GM21786 (cell line): ENCODE measurements around the gene TRAM2.
"Not testable (repeated sequence)": the region's sequence is repeated elsewhere in the genome, so short reads cannot be mapped to it uniquely, and the experiment has no call there.

ENCODE experiments used
- ATAC-seq: cut with Tn5 transposase; IDR thresholded peaks from one replicate; pipeline ENCODE4 v1.9.1; 2021; ENCODE audit not compliant: unreplicated experiment

The TRAM2 gene

DNA sequence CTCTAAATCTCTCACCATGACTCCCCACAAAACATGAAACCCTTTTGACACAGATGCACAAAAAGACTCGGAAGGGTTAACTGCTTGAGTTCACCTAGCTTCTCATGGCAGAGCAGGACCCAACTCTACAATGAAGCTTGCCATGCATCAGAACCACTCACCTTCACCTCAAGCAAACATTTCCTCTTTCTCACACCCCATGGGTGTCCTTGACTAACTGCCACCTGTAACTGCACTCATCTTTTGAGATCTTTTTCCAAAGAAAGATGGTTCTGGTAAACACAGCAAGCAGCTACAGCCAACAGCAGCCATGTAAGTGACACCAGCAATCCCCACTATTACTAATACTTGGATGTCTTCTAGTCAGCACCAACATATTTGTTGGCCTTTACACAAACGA is 80.2 kb downstream of the TRAM2 start:
- ATAC-seq = no peak

GRCh38 chr6:52495922-52496321 is 80.9 kb downstream of the TRAM2 start:
- ATAC-seq = no peak

- ATAC-seq = no peak
Observed at GRCh38 chr6:52494298-52495072, 82.4 kb downstream of the TRAM2 start.

- peak; percentile 14 for ATAC-seq
Observed at GRCh38 chr6:52493669-52494068, 83.2 kb downstream of the TRAM2 start.

DNA sequence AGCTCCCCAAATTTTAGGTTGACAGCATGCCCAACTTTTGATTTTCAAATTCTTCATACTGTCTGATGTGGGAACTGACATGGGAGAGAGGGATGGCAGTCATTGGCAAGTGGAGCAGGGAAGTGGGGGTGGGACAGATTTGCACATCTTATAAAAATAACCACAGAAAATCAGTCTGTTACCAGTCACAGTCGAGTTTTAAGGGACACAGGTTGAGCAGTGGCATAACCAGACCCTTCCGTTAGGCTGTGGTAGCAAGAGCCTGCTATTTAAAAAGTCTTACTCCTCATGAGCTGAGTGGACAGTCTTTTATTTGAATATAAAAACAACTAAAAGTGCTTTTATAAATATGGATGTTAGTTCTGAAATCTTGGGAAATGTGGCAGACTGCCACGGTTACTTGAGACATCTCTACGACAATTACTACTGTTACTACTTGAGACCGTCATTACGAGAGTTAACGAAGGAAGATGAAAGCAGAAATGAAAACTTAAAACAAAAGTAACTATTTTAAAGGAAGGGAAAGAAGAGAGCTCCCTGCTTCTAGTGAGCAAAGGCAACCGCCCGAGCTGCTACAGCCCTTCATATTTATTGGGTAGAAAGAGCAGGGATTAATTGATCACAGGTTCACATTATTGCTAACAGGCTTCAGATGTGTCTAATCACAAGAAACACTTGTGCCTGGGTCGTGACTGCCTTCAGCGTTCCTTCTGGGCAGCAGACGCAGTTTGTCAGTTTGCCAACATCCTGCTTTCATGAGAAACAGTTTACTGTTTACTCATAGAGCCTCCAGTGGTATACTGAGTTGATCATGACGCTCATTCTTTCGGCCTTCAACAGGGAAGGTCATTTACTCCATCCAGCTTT is 85.4 kb downstream of the TRAM2 start:
- ATAC-seq = peak; percentile 61

DNA sequence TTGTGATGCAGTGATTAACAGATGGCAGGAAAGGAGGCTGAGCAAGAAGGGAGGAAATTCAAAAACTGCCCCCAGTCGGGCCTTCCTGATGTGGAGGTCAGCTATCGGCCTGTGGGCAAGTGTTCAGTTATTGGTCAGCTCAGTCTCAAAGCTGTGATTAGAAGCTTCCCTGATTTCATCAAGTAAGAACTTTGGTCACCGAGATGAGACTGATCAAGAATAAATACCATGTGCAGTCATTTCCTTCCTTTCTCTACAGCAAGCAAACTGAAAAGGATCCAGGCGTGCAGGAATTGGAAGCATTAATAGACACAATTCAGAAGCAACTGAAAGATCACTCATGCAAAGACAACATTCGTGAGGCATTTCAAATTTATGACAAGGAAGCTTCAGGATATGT is 87.0 kb downstream of the TRAM2 start:
- ATAC-seq = no peak

GRCh38 chr6:52483671-52484003 is 93.2 kb downstream of the TRAM2 start:
- ATAC-seq = no peak

DNA sequence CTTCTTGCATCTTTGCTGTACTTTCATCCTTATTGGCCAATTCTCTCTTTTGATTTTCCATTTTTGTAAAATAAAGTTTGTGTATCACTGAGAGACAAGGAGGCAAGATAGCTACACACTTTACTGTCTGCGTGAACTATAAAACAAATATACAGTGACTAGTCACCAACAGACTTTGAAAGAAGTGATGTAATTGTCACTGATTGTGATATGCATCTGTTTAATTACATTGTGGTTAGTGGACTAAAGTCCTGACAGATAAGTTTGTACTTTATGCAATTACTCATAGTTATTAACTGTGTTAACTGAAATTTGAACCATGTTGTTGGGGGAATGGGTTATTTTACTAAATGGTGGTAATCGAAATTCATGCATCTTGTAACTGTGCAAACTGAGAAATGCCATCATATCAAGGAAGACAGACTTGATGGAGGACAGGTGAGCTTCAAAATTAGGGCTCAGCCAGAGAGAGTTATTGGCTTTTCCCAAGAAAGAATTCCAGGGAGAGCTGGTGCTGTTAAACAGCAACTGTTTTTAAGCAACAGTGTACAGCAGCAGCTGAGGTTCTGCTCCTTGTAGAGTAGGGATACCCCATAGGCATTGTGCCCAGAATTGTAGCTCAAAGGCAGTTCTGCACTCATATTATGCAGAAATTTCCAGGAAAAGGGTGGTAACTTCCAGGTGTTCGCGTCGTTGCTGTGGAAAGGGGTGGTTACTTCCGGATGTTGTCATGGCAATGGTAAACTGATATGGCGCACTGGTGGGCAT is 93.8 kb downstream of the TRAM2 start:
- ATAC-seq = no peak

- ATAC-seq = no peak
Observed at GRCh38 chr6:52475307-52475706, 101.6 kb downstream of the TRAM2 start.

DNA sequence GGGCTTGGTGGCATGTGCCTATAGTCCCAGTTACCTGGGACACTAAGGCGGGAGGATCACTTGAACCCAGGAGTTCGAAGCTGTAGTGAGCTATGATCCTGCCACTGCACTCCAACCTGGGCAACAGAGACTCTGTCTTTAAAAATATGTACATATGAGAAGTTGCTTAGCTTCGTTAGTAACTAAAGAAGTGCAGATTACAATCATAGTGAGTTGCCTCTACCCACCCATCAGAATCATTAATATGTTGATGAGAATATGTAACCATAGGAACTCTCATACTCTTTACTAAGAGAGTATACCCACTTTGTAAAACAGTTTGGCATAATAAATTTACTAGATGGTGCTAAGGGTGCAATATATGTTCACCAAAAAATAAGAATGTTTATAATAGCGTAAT is 102.7 kb downstream of the TRAM2 start:
- no peak for ATAC-seq

GRCh38 chr6:52461194-52461593 is 115.7 kb downstream of the TRAM2 start:
- ATAC-seq = not testable (repeated sequence)

DNA sequence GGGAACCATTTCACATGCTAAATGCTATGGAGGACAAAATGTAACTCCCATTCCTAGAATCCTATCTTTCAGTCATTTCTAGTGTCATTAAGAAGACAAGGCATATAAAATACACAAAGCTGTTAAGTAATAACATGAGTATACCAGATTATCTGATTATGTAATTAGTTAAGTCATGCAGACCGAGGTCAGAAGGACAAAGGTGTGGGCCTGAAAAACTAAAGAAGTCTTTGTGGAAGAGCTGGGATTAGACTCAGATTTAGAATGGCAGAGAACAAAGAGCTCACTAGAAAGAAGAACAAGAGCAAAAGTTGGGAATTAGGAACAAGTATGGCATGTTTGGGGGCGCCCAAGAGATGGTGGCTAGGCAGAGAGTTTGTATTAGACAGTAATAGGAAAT is 119.8 kb downstream of the TRAM2 start:
- ATAC-seq = no peak

DNA sequence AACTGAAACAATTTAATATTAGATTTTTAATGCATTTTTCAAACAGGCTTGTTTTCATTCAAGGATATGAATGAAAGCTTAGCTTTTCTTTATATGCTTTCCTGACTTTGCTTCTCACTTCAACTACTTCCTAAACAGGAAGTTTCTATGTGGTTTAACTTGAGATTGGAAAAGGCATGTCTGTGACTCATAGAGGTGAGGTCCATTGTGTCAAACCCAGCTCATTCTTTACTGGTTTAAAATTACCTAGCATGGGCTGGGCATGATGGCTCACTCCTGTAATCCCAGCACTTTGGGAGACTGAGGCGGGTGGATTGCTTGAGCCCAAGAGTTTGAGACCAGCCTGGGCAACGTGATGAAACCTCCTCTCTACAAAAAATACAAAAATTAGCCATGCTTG is 122.3 kb downstream of the TRAM2 start:
- ATAC-seq = no peak
